Measurements from ENCODE around the gene FAM174A.

Gene FAM174A
- 6.2 to 14.0 (median 9.9) reads per million in 17 experiments for total RNA-seq

DNA sequence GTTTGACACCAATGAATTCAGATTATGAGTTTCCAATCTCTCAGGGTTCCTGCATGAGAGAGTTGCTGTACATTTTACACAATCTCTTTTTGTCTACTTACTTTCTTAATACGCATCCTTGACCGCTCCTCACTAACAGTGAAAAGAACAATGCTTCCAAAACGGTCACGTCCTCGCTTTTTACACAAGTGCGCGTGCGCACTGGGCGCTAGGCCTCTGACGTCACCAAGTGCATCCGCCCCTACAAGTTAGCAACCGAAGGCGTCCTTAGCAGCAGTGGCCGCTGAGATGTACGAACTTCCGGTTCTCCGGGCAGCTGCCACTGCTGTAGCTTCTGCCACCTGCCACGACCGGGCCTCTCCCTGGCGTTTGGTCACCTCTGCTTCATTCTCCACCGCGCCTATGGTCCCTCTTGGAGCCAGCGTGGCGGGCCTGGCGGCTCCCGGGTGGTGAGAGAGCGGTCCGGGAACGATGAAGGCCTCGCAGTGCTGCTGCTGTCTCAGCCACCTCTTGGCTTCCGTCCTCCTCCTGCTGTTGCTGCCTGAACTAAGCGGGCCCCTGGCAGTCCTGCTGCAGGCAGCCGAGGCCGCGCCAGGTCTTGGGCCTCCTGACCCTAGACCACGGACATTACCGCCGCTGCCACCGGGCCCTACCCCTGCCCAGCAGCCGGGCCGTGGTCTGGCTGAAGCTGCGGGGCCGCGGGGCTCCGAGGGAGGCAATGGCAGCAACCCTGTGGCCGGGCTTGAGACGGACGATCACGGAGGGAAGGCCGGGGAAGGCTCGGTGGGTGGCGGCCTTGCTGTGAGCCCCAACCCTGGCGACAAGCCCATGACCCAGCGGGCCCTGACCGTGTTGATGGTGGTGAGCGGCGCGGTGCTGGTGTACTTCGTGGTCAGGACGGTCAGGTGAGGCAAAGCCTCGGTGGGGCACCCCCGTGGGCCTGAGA is at the start of gene FAM174A:
TSS of gene FAM174A (plus strand) at position 315 of the 946 bp plus-strand sequence. CDS start at position 472, 157 bp downstream.
- DNase-seq, result peak; percentile 98 to 99 (median 99)

DNA sequence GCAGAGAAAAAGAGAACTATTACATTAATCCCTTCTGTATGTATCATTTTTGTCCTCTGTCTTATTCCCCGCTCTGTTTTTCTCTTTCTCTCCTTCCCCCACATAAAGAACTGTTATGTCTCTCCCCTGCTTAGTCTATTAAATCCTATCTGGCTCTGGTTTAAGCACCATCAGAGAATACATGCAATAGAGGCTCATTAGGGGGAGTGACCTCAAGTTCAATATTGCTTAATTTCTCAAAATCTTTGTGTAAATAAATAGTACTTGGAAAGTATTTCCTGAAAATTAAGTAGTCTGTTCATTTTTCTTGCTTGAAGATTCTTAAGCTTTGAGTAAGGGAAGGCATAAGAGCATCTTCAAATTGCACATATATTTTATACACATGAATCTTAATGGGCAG is 41.2 kb upstream of the FAM174A start:
- no peak for DNase-seq

DNA sequence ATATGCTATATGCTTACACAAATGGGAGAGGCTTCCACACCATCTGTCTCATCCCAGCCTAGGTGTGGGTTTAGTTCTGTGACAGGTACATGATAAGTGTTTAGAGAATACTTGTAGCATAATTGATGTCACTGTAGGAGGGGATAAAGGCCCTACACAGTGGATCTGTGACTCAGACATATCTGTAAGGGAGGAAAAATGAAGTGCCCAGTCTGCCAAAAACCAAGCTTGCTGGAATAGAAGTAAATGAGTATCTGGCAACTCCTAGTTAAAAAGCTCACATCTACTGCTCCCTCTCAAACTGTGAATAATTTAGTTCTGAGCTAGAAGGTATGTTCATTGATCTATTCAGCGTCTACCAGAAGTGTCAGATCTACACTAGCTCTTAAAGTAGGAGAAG is 38.9 kb upstream of the FAM174A start:
- no peak for DNase-seq

DNA sequence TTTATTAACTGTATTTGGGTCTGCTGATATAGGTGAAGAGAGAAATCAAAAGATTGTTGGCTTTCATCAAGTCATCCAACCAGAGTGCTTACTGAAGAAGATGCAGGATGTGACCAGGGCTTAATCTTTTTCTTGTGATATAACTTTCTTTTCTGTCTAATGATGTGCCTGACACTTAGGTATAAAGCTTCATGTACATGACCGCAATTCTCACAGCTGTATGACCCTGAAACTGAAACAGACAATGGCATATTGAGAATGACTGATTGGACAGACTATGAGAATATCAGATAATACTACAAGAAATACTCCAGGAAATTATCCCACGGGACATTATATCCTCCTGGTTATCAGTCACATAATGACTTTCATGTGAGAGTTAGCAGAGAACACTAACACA is 32.5 kb upstream of the FAM174A start:
- no peak for DNase-seq

GRCh38 chr5:100505984-100506670 is 29.0 kb upstream of the FAM174A start:
- peak; percentile 28 to 76 (median 56) for DNase-seq

DNA sequence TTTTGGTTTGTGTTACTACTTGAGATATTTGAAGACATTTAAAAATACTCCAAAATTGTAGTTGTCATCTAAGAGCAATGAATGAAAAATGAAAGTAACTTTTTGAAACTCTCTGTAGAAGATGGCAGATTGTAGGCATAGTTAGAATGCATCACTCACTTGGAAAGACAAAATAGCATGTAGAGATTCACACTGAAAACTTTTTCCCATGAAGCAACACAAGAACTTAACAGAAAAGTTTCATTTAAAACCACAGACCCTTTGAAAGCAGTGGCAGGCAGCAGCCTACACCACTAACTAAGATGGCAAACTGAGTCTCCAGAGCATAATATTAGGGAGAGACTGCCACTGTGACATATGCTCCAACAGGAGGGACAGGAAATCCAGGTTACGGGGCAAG is 18.9 kb upstream of the FAM174A start:
- no peak for DNase-seq

- DNase-seq, result no peak
These were observed 17.7 kb upstream of the FAM174A start for GRCh38 chr5:100517301-100517974.

GRCh38 chr5:100518377-100518776 is 16.8 kb upstream of the FAM174A start:
- no peak for DNase-seq

DNA sequence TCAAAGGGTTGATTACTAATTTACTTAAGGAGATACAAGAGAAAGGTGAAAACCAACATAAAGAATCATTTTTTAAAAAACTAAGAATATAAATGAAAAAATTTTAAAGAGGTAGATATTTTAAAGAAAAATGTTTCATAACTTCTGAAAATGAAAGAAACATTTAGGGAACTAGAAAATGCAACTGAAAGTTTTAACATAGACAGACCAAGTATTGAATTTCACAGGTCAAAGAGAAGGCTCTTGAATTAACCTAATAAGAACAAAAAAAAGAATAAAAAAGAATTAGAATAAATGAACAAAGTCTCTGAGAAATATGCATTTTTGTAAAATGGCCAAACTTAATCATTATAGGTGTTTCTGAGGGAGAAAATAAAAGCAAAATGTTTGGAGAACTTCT is 16.1 kb upstream of the FAM174A start:
- DNase-seq, result no peak

DNA sequence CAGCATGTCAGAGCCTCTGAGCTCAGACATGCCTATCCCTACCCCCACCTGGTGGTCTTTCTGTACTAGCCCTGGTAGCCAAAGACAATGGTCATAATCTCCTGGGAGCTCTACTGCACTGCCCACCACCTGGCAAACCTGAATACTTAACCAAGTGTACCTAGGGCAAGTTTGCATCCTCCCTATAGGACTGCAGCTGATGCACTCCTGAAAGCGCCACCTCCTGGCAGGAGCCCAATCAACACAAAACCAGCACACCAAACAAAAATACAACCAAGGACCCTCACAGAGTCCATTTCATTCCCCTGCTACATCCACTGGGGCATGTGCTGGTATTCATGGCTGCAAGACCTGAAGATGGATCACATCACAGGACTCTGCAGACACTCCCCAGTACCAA is 14.8 kb upstream of the FAM174A start:
- no peak for DNase-seq

DNA sequence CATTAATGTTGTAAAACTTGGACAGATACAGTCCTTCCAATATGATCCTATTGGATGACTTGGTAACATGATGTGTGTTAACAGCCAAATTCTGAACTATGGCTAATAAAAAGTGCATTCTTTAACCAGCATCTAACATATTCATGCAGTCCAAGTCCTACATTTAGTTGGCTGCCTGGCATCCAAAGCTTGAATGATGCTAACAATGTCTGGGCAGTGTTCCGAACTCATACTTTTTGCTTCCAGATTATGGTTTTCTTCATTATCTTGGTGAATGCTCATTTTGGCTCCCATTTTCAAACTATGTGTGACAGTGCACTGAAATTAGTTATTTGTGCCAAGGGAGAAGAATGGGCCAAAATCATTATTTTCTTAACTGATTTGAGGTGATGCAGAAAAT is 2.8 kb downstream of the FAM174A start:
- DNase-seq, result no peak

DNA sequence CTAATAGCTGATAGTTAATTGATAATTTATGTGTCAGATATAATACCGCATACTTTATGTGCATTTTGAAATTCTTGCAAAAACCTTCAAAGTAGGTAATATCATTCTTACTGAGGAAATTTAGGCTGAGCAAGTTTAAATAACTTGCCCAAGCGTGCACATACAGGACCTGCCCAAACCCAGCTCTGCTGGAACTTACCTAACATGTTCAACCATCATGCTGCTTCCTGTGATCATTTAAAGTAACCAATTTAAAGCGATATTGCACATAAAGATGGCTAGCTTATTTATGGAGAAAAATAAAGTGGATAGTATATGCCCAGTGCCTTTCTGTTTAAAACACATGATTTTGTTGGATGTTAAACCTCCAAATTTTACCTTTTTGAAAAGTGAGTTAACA is 4.3 kb downstream of the FAM174A start:
- DNase-seq, result no peak

DNA sequence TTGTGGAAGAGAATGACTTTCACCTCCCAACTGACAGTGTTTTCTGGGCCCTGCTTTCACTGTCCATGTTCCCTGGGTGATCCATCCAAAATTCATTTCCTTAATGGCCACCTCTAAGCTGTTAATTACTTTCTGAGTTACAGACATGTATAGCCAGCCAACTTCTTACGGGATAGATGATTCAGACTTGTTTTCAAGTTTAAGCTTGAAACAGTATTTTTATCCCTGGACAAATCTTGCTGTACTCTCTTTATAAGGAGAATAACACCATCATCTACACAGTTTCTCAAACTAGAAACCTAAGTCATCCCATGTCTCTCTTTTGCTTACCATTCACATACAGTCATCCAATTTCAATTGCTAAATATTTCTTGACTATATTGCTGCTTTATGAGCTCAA is 6.9 kb downstream of the FAM174A start:
- DNase-seq, result no peak

DNA sequence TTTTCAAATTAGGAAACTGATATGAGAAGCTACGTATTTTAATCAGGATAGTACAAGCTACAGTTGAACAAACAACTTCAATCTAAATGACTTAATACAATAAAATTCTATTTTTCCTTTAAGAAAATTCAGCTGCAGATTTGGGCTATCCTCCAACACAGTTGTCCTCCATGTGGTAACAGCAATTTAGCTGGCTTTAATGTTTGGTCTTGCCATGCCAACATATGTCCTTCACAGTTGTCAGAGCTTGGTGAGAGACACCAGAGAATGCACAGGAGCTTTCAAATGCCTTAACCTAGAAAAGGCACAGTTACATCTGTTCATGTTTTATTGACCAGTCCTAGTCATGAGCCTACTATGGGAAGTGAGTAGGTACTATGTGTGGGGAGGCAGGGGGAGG is 10.8 kb downstream of the FAM174A start:
- DNase-seq, result no peak

- no peak for DNase-seq
These were observed 15.4 kb downstream of the FAM174A start for GRCh38 chr5:100550531-100551051.

DNA sequence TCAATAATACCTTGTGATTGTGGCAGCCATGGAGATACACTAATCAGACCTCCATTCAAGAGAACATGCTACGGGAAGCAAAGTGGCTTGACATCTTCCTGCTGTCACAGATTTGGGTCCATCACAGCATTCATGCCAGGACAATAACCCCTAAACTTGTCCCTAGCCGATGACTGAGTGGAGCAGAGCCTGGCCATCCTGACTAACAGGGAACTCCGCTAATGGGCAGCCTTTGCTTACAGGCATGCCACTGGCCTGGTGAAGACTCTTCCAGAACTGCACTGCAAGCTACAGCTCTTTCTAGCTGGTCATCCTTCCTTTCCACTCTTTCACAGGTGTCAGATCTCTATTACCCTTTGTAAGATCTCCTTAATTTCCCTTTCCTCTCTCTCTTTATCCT is 16.0 kb downstream of the FAM174A start:
- no peak for DNase-seq

DNA sequence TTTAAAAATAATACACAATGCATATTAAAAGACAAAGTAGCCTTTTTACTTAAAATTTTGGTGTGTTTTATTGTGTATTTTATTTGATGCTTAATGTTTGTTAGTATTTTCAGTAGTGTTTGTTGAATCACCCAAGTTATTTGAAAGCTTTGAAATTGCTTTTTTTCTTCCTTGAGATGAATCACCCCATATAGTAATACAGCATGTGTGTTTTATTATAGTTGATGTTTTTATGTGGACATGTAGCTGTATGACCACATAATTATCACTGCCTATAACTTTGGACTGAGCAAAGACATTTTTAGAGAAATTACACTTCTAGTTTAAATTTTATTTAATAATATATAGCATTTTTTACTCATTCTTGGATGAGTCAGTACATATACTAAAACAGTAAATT is 18.0 kb downstream of the FAM174A start:
- DNase-seq, result no peak

GRCh38 chr5:100560860-100561259 is 25.7 kb downstream of the FAM174A start:
- DNase-seq, result no peak

DNA sequence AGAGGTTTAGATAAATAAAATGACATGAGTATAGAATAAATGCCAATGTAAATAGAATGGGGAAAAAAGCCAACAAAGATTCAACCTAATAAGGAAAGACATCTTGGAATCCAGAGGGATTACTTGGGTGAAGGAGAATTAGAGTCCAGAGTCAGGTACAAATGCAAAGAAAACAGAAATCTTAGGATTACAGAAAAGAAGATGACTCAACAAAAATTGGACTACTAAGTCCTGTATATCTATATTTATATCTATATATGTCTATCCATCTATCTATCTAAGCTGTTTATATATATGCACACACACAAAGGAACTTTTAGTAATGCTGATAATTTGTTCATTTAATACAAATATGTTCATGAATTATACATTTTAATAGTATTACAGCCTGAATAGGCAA is 27.6 kb downstream of the FAM174A start:
- no peak for DNase-seq

DNA sequence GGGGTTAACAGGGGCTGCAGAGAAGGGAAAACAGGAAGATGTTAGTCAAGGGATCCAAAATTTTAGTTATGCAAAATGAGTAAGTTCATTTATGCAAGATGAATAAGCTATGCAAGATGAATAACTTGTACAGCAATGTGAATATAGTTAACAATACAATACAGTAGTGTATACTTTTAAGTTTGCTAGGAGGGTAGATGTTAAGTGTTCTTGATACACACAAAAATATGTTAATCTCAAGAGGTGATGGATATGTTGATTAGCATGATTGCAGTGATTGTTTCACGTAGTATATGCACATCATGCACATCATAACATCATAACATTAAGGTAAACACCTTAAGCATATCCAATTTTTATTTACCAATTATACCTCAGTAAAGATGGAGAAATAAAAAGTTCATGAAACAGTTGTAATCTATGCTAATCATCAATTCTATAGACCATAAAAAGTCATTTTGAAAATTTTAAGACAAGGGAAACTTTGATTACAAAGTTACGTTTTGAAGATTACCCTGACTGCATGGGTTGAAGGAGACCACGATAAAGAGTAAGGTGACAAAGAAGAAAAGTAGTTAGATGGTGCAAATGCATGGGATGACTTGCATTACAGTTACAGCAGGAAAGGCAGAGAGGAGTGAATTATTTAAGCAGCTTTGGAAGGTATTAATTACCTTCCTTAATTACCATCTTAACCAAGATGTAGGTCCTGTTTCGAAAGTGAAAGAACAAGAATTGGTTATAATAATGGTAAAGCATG is 31.4 kb downstream of the FAM174A start:
- DNase-seq, result no peak

DNA sequence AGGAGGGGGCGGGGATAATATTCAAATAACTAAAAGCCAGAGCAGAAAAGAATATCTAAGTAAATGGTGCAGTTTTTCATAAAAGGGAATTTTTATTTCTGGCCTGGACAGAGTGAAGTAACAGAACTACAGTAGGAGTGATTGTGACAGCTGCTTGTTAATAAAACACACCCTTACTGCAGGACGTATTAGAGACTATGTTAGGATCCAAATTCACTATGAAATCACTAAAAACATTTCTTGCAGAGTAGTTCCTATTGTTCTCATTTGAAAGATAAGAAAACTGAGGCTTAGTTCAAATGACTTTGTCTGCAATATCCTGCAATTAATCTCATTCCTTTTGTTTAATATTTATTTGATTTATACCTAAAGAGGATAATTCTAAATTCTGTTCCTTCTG is 39.5 kb downstream of the FAM174A start:
- DNase-seq, result no peak

GRCh38 chr5:100575815-100576214 is 40.6 kb downstream of the FAM174A start:
- no peak for DNase-seq

All from suppressor macrophage (primary cell).